Ramos (cell line): ENCODE data around the gene MGRN1.

ENCODE experiments used
- in situ Hi-C: fragments of 300-500 bp; cut with MboI; formaldehyde crosslinking; loops from one replicate; pipeline ENCODE4 v1.14.3; 2022; ENCODE audit warnings: low sequenced_read_pairs; ENCODE audit not compliant: unreplicated experiment

Gene MGRN1

GRCh38 chr16:4602331-4602730, 22.3 kb upstream of the MGRN1 start:
- in situ Hi-C loops, result no loop called here

- in situ Hi-C loops, result no loop called here
Measured at GRCh38 chr16:4603624-4604170, 20.9 kb upstream of the MGRN1 start.

- in situ Hi-C loops, result no loop called here
Measured at GRCh38 chr16:4604401-4604800, 20.2 kb upstream of the MGRN1 start.

- in situ Hi-C loops, result no loop called here
Measured at GRCh38 chr16:4606354-4606753, 18.3 kb upstream of the MGRN1 start.

- in situ Hi-C loops, result no loop called here
Measured at GRCh38 chr16:4607841-4608703, 16.6 kb upstream of the MGRN1 start.

GRCh38 chr16:4608704-4608980, 16.0 kb upstream of the MGRN1 start:
- in situ Hi-C loops, result no loop called here

GRCh38 chr16:4609200-4610010, 15.2 kb upstream of the MGRN1 start:
- in situ Hi-C loops, result no loop called here

GRCh38 chr16:4610011-4611005, 14.3 kb upstream of the MGRN1 start:
- in situ Hi-C loops, result no loop called here

GRCh38 chr16:4611337-4612021, 13.1 kb upstream of the MGRN1 start:
- in situ Hi-C loops, result no loop called here

GRCh38 chr16:4612474-4612931, 12.1 kb upstream of the MGRN1 start:
- in situ Hi-C loops, result no loop called here

- in situ Hi-C loops, result no loop called here
Measured at GRCh38 chr16:4612977-4613635, 11.5 kb upstream of the MGRN1 start.

GRCh38 chr16:4613636-4614570, 10.7 kb upstream of the MGRN1 start:
- in situ Hi-C loops, result no loop called here

- in situ Hi-C loops, result no loop called here
Measured at GRCh38 chr16:4614571-4615383, 9.8 kb upstream of the MGRN1 start, which contains the start of gene UBALD1. Gene UBALD1 (minus strand): TSS chr16:4614888. CDS start chr16:4614797, 91 bp downstream.

- in situ Hi-C loops, result no loop called here
Measured at GRCh38 chr16:4615384-4616046, 9.1 kb upstream of the MGRN1 start.

- in situ Hi-C loops, result no loop called here
Measured at GRCh38 chr16:4616047-4616811, 8.4 kb upstream of the MGRN1 start.

- in situ Hi-C loops, result no loop called here
Measured at GRCh38 chr16:4617880-4618279, 6.7 kb upstream of the MGRN1 start.
